Psoas muscle (tissue), 8 donors: ENCODE results near the gene RFK. TPM values are rescaled to one million over a fixed set of nuclear protein-coding genes. Genes with fewer than 3 reads are reported as not detected.

ENCODE experiments used
- ATAC-seq, 4 donors: fragments of 200-7000 bp; cut with Tn5 transposase; one replicate each; pipeline ENCODE4 v1.9.1; 2020; ENCODE audit warnings: moderate library complexity in 3 of 4, mild to moderate bottlenecking in 2 of 4
- DNase-seq, 2 donors: peaks; one replicate each; pipeline ENCODE4 v3.0.0-alpha.2; 2020
- H3K27ac ChIP-seq: fragments of 200-600 bp; one replicate; pipeline ENCODE4 v1.8.0; 2022
- H3K27me3 ChIP-seq, 3 donors: fragments of 200-600 bp in 1 of 3; one replicate each; pipeline versions ENCODE4 v1.6.1 to v1.8.0; 2013 to 2022; ENCODE audit warnings: low read length in 2 of 3, mild to moderate bottlenecking in 2 of 3, moderate library complexity in 1 of 3; ENCODE audit not compliant: insufficient read depth in 3 of 3
- H3K36me3 ChIP-seq, 2 donors: fragments of 200-600 bp in 1 of 2; one replicate each; pipeline versions ENCODE4 v1.6.1 to v1.8.0; 2013 to 2022; ENCODE audit warnings: low read depth in 1 of 2, mild to moderate bottlenecking in 1 of 2, moderate library complexity in 1 of 2; ENCODE audit not compliant: insufficient read depth in 1 of 2
- H3K4me1 ChIP-seq: fragments of 200-600 bp; one replicate; pipeline ENCODE4 v1.8.0; 2022
- H3K4me3 ChIP-seq: fragments of 200-600 bp; one replicate; pipeline ENCODE4 v1.8.0; 2022; ENCODE audit warnings: mild to moderate bottlenecking
- H3K9me3 ChIP-seq: fragments of 200-600 bp; one replicate; pipeline ENCODE4 v1.8.0; 2022
- WGBS, 3 donors: extraction: QIAGEN DNeasy Blood & Tissue Kit; methylation state at CpG; one replicate each; pipeline versions ENCODE4 v1.1.6 to v1.1.7; 2013; 5-methylcytosine and 5-hydroxymethylcytosine counted together
- intact Hi-C, 2 donors: fragments of 100-400 bp; cut with DNase I; formaldehyde crosslinking; loops; one replicate each; pipeline versions ENCODE4 v1.11.0 to v1.14.2; 2022
- polyA plus RNA-seq, 3 donors: library from polyadenylated mRNA; stranded (reverse); fragments of 200-250 nt; gene quantifications; one replicate each; pipeline ENCODE4 v1.2.3, GENCODE V29; 2013
- total RNA-seq, 4 donors: library from RNA; stranded (reverse); fragmentation: NEBNext Ultra II Directional in 2 of 4; extraction: Animal tissue kit (Norgen Biotek cat#: 25700) in 2 of 4; gene quantifications; one replicate each; pipeline versions ENCODE4 v1.2.1 to v1.2.4, GENCODE V29; 2021 to 2023
- TF ChIP-seq, protein P1 (sequence below): fragments of 200-600 bp; IDR thresholded peaks from one replicate; pipeline ENCODE4 v1.8.0; 2022; ENCODE audit warnings: antibody characterized with exemption
- donor health status: healthy with polysubstance abuse.
- donor health status: DM: no; HTN: no; CAD: no; lungs with moderate emphysema.
- donor health status: Bipolar disorder and iron deficiency.
- donor health status: healthy.
- donor health status: DM: yes; HTN: yes; CAD: no.
- donor health status: DM: no; HTN: no; CAD: no.
- donor health status: DM: no; HTN: no; CAD: no.
- donor health status: DM: yes; HTN: yes; CAD: no.

Gene RFK
- total and polyA plus RNA-seq, 7 donors, result 12.1 to 28.0 (median 15.4) TPM

DNA sequence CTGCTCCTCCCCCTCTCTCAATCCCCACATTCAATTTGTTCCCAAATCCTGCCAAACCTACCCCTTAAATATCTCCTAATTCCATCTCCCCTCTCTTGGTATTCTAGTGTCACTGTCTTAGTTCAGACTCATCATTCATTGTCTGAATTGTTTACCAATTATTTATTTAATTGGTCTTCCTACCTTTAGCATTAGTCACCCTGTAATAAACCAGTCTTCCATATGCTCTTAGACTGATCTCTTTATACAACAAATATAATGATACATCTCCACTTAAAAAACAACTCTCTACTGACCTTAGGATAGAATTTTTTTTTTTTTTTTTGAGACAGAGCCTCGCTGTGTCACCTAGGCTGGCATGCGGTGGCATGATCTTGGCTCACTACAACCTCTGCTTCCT, 51.4 kb downstream of the RFK start:
- DNase-seq, result no peak
- ATAC-seq, result no peak
- H3K27me3 ChIP-seq, result no peaks in the 10 kb centered on the region
- no peaks in the 10 kb centered on the region for H3K4me1 ChIP-seq
- intact Hi-C loops, result no loop called here
- H3K27ac ChIP-seq, result no peak overlapping the region
- TF ChIP-seq, protein P1, sequence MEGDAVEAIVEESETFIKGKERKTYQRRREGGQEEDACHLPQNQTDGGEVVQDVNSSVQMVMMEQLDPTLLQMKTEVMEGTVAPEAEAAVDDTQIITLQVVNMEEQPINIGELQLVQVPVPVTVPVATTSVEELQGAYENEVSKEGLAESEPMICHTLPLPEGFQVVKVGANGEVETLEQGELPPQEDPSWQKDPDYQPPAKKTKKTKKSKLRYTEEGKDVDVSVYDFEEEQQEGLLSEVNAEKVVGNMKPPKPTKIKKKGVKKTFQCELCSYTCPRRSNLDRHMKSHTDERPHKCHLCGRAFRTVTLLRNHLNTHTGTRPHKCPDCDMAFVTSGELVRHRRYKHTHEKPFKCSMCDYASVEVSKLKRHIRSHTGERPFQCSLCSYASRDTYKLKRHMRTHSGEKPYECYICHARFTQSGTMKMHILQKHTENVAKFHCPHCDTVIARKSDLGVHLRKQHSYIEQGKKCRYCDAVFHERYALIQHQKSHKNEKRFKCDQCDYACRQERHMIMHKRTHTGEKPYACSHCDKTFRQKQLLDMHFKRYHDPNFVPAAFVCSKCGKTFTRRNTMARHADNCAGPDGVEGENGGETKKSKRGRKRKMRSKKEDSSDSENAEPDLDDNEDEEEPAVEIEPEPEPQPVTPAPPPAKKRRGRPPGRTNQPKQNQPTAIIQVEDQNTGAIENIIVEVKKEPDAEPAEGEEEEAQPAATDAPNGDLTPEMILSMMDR, result no peak
- no peak overlapping the region for H3K4me3 ChIP-seq
- no peaks in the 10 kb centered on the region for H3K36me3 ChIP-seq
- H3K9me3 ChIP-seq, result no peaks in the 10 kb centered on the region
- WGBS, 3 donors, result 87 to 96% (median 96%) methylated on average over 2 of the region's 2 CpGs

DNA sequence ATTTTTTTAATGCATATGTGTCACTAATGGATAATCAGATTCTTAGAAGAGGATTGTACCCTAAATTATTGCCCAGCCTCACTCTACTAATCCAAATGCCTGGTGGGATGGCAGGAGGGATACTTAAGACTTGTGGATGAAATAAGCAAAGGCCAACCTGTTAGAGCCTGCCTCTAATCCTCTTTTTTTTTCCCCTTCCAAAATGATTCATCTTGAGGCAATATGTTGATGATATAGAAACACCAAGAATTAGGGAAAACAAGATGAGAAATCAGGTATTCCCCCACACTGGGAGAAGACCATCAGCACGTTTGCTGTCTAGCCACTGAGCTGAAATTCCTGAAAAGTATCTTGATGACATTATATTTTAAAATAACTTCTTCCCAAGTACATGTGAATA, 52.0 kb downstream of the RFK start:
- Histone ChIP-seq H3K9me3 (no peaks in the 10 kb centered on the region), H3K4me1 (no peaks in the 10 kb centered on the region), H3K27ac (no peak overlapping the region), H3K4me3 (no peak overlapping the region), H3K27me3 (no peaks in the 10 kb centered on the region), H3K36me3 (no peaks in the 10 kb centered on the region)
- intact Hi-C loops, result no loop called here
- ATAC-seq, result no peak
- 76 to 85% (median 80%) methylated on average over 1 of the region's 1 CpG for WGBS, 3 donors
- no peak for DNase-seq
- TF ChIP-seq, protein P1, result no peak

DNA sequence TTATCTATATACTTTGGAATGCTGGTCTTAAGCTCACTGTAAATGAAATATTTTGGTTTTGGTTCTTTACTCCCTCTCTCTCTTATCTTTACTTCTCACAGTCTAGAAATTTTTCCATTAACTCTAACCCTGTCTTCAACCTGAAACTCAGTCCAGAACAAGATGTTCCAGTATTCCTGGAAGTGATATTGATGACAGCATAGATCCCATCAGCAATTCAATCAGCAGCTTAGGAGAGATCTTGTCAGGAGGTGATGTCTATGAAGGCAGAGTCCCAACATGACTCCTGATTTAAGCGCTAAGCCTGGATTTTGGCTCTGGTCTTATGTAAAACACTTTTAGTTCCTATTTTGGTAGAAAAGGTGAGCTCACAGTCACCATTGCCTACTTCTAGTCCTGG, 52.6 kb downstream of the RFK start:
- H3K9me3 ChIP-seq, result no peaks in the 10 kb centered on the region
- no peak overlapping the region for H3K27ac ChIP-seq
- H3K4me1 ChIP-seq, result no peaks in the 10 kb centered on the region
- 92 to 100% (median 97%) methylated on average over 1 of the region's 1 CpG for WGBS, 3 donors
- TF ChIP-seq, protein P1, result no peak
- H3K27me3 ChIP-seq, result no peaks in the 10 kb centered on the region
- DNase-seq, result no peak
- H3K4me3 ChIP-seq, result no peak overlapping the region
- H3K36me3 ChIP-seq, result no peaks in the 10 kb centered on the region
- no peak for ATAC-seq
- intact Hi-C loops, result no loop called here

DNA sequence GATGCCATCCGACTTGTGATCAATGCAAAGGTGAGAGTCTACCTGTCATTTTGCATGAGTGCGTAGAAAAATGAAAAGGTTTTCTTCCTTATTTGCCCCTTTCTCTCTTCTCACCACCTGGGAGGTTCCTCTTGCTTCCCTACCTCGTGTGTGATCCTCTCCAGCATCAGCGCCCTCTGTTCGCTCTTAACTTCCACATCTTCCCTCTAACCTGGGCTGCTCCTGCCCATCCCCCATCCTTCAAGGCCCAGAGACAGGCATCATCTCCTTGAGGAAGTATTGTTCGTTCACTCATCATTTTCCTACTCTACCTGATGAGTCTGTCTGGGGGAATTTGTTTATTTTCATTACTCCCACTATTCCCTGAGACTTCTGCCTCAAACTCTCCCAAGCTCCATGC, 55.8 kb downstream of the RFK start:
- DNase-seq (no peak), ATAC-seq (no peak)
- no peak overlapping the region for H3K27ac ChIP-seq
- H3K27me3 ChIP-seq, result no peaks in the 10 kb centered on the region
- no peaks in the 10 kb centered on the region for H3K36me3 ChIP-seq
- intact Hi-C loops, result no loop called here
- TF ChIP-seq, protein P1, result no peak
- H3K4me3 ChIP-seq, result no peak overlapping the region
- WGBS, 3 donors, result 79 to 83% (median 80%) methylated on average over 6 of the region's 6 CpGs
- H3K4me1 ChIP-seq, result no peaks in the 10 kb centered on the region
- no peaks in the 10 kb centered on the region for H3K9me3 ChIP-seq

DNA sequence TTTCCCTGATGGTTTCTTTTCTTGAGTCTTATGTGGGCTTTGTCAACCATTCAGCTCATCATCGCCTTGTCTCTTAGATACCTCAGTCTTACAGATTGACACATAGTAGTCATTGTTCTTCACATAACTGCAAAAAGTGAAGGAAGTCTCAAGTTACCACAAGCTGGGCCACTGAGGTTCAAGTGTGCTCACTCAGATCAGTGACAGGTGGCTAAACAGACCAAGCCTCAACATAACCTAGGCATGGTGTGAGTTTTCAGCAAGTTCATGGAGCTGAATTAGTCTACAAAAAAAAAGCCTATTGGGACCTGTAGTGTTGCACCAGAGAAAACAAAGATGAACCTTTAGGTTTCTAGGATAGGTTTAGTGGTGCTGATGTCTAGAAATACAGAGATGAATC, 58.2 kb downstream of the RFK start:
- TF ChIP-seq, protein P1, result no peak
- WGBS, 3 donors, result 83 to 92% (median 86%) methylated on average over 1 of the region's 1 CpG

More for the DNA sequence above, 58.2 kb downstream of the RFK start:
- no peaks in the 10 kb centered on the region for H3K27me3 ChIP-seq
- H3K36me3 ChIP-seq, result no peaks in the 10 kb centered on the region
- no peak overlapping the region for H3K4me3 ChIP-seq
- no peaks in the 10 kb centered on the region for H3K9me3 ChIP-seq
- intact Hi-C loops, result no loop called here
- ATAC-seq (no peak), DNase-seq (no peak)
- no peak overlapping the region for H3K27ac ChIP-seq
- no peaks in the 10 kb centered on the region for H3K4me1 ChIP-seq
